ENCODE measurements around the gene CACNG6. TPM values are rescaled to one million over a fixed set of nuclear protein-coding genes. Genes with fewer than 3 reads are reported as not detected.

CACNG6 gene
- total and polyA plus RNA-seq, 10 of the 15 experiments (the other 5 are each of a cell fraction or from before 2014, with no cell fraction given) = 0.07 TPM; not detected in 9

DNA sequence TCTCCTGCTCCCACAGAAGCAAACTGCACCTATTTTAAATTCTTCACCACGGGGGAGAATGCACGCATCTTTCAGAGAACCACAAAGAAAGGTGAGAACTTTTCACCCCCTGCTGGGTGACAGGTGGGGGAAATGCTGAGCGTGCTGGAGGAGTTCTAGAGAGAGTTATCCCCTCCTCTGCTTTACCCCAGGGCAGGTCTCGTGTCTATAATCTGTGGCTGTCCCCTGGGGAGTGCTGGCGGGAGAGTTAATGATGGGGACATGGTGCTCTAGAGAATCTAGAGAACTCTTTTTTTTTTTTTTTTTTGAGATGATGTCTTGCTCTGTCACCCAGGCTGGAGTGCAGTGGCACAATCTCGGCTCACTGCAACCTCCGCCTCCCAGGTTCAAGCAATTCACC lies 6.8 kb downstream of the CACNG6 start (continued):
- TF ChIP-seq, protein P1, sequence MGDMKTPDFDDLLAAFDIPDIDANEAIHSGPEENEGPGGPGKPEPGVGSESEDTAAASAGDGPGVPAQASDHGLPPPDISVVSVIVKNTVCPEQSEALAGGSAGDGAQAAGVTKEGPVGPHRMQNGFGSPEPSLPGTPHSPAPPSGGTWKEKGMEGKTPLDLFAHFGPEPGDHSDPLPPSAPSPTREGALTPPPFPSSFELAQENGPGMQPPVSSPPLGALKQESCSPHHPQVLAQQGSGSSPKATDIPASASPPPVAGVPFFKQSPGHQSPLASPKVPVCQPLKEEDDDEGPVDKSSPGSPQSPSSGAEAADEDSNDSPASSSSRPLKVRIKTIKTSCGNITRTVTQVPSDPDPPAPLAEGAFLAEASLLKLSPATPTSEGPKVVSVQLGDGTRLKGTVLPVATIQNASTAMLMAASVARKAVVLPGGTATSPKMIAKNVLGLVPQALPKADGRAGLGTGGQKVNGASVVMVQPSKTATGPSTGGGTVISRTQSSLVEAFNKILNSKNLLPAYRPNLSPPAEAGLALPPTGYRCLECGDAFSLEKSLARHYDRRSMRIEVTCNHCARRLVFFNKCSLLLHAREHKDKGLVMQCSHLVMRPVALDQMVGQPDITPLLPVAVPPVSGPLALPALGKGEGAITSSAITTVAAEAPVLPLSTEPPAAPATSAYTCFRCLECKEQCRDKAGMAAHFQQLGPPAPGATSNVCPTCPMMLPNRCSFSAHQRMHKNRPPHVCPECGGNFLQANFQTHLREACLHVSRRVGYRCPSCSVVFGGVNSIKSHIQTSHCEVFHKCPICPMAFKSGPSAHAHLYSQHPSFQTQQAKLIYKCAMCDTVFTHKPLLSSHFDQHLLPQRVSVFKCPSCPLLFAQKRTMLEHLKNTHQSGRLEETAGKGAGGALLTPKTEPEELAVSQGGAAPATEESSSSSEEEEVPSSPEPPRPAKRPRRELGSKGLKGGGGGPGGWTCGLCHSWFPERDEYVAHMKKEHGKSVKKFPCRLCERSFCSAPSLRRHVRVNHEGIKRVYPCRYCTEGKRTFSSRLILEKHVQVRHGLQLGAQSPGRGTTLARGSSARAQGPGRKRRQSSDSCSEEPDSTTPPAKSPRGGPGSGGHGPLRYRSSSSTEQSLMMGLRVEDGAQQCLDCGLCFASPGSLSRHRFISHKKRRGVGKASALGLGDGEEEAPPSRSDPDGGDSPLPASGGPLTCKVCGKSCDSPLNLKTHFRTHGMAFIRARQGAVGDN (IDR thresholded peaks at IDR 0.05) = no peak
- TF ChIP-seq NRF1 (conservative IDR thresholded peaks at IDR 0.05; ENCODE audit: low read depth, low read length) = no peak

- ChIA-PET SMC1A (ENCODE audit: uncharacterized antibody, unreplicated experiment) (no interaction called here), POLR2A (no interaction called here), RAD21 (ENCODE audit: unreplicated experiment) (no interaction called here), CTCF (no interaction called here)
- Histone ChIP-seq H3K4me3 (no peak overlapping the region), H3K9ac (ENCODE audit: control insufficient read depth, insufficient read depth, low read length) (no peak overlapping the region), H4K20me1 (ENCODE audit: control insufficient read depth, insufficient read depth) (no peaks in the 10 kb centered on the region), H3K4me2 (ENCODE audit: control insufficient read depth, insufficient read depth) (no peak overlapping the region), H2AFZ (ENCODE audit: control insufficient read depth, low read depth, low read length) (no peak overlapping the region), H3K79me2 (ENCODE audit: control insufficient read depth, insufficient read depth, low read length) (no peaks in the 10 kb centered on the region), H3K27me3 (replicated peaks in 1 of 2; ENCODE audit: control insufficient read depth in 2 of 2, insufficient read depth in 2 of 2, low read length in 1 of 2) (no peaks in the 10 kb centered on the region), H3K4me1 (ENCODE audit: control insufficient read depth, insufficient read depth, low read length) (no peaks in the 10 kb centered on the region), H3K9me3 (replicated peaks; ENCODE audit: control insufficient read depth, insufficient read depth, low read length) (no peaks in the 10 kb centered on the region; the same call in 2 of the 3 replicates), H3K36me3 (ENCODE audit: control insufficient read depth in 2 of 2, insufficient read depth in 2 of 2, low read length in 1 of 2) (no peaks in the 10 kb centered on the region), H3K27ac (ENCODE audit: control insufficient read depth, insufficient read depth) (no peak overlapping the region)
- ATAC-seq (no peak), DNase-seq (ENCODE audit: low read depth, low spot score) (no peak), FAIRE-seq (no peak)
- 24% methylated on average over 5 of the region's 5 CpGs for WGBS (ENCODE audit: insufficient coverage, insufficient replicate concordance, low lambda C conversion rate, missing lambda C conversion rate)
- in situ Hi-C loops (cut with MboI) = no loop called here
- no TSS peak for BruUV-seq (replicated peaks)
- intact Hi-C loops (cut with micrococcal nuclease; ENCODE audit: unreplicated experiment) = no loop called here
- no peak for TF ChIP-seq BRCA1 (IDR thresholded peaks at IDR 0.05; ENCODE audit: low read depth, low read length)
- no peak for TF ChIP-seq CEBPZ (IDR thresholded peaks at IDR 0.05; ENCODE audit: low read depth, low read length)
- TF ChIP-seq, protein P2, sequence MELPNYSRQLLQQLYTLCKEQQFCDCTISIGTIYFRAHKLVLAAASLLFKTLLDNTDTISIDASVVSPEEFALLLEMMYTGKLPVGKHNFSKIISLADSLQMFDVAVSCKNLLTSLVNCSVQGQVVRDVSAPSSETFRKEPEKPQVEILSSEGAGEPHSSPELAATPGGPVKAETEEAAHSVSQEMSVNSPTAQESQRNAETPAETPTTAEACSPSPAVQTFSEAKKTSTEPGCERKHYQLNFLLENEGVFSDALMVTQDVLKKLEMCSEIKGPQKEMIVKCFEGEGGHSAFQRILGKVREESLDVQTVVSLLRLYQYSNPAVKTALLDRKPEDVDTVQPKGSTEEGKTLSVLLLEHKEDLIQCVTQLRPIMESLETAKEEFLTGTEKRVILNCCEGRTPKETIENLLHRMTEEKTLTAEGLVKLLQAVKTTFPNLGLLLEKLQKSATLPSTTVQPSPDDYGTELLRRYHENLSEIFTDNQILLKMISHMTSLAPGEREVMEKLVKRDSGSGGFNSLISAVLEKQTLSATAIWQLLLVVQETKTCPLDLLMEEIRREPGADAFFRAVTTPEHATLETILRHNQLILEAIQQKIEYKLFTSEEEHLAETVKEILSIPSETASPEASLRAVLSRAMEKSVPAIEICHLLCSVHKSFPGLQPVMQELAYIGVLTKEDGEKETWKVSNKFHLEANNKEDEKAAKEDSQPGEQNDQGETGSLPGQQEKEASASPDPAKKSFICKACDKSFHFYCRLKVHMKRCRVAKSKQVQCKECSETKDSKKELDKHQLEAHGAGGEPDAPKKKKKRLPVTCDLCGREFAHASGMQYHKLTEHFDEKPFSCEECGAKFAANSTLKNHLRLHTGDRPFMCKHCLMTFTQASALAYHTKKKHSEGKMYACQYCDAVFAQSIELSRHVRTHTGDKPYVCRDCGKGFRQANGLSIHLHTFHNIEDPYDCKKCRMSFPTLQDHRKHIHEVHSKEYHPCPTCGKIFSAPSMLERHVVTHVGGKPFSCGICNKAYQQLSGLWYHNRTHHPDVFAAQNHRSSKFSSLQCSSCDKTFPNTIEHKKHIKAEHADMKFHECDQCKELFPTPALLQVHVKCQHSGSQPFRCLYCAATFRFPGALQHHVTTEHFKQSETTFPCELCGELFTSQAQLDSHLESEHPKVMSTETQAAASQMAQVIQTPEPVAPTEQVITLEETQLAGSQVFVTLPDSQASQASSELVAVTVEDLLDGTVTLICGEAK (IDR thresholded peaks at IDR 0.05; ENCODE audit: borderline replicate concordance) = no peak
- no peak for TF ChIP-seq RELA (IDR thresholded peaks at IDR 0.05; ENCODE audit: borderline replicate concordance, partially characterized antibody)
- no peak for TF ChIP-seq POLR2AphosphoS2 (IDR thresholded peaks at IDR 0.05; ENCODE audit: low read depth, low read length)
- no peak for TF ChIP-seq ZSCAN29 (IDR thresholded peaks at IDR 0.05)
Measured at GRCh38 chr19:53999694-54000093, 8.3 kb downstream of the CACNG6 start.
